ENCODE results near the gene PCYT2. TPM values are rescaled to one million over a fixed set of nuclear protein-coding genes. Genes with fewer than 3 reads are reported as not detected.

The PCYT2 gene
- total RNA-seq, 4 donors from 2014 or later, result 23.7 to 34.2 (median 30.4) TPM

- H3K36me3 ChIP-seq, result peaks cover 61% of the 10 kb centered on the region
- TF ChIP-seq EP300 (IDR thresholded peaks at IDR 0.05), result no peak
- TF ChIP-seq POLR2A (IDR thresholded peaks at IDR 0.05), result no peak
Observed at GRCh38 chr17:81902023-81902652, 9.1 kb downstream of the PCYT2 start, which contains the start of gene NPB. Gene NPB, plus strand, starts transcription at chr17:81902238. Its CDS starts 40 bp downstream, at chr17:81902278.

GRCh38 chr17:81901167-81902022 lies 9.8 kb downstream of the PCYT2 start:
- peaks cover 17% of the 10 kb centered on the region for H3K4me1 ChIP-seq
- no peaks in the 10 kb centered on the region for H3K9me3 ChIP-seq
- no peaks in the 10 kb centered on the region for H3K27me3 ChIP-seq
- no peak for TF ChIP-seq EP300 (IDR thresholded peaks at IDR 0.05)
- H3K27ac ChIP-seq, result no peak overlapping the region
- peaks cover 60% of the 10 kb centered on the region for H3K36me3 ChIP-seq
- H3K4me3 ChIP-seq, result peak overlapping the region; percentile 54
- 92% methylated on average over 7 of the region's 21 CpGs for WGBS
- DNase-seq (ENCODE audit: low spot score in 2 of 2), result peak in 1 of 2 donors; percentile 53

More at GRCh38 chr17:81902023-81902652, 9.1 kb downstream of the PCYT2 start, which contains the start of gene NPB:
- DNase-seq (ENCODE audit: low spot score in 2 of 2), result no peak
- WGBS, result no CpG with 5 or more reads among the region's 79 CpGs
- Histone ChIP-seq H3K27ac (no peak within 1 kb of the TSS), H3K4me3 (peak within 1 kb of the TSS; percentile 54), H3K4me1 (peaks cover 17% of the 10 kb centered on the region), H3K9me3 (no peaks in the 10 kb centered on the region), H3K27me3 (no peaks in the 10 kb centered on the region)

DNA sequence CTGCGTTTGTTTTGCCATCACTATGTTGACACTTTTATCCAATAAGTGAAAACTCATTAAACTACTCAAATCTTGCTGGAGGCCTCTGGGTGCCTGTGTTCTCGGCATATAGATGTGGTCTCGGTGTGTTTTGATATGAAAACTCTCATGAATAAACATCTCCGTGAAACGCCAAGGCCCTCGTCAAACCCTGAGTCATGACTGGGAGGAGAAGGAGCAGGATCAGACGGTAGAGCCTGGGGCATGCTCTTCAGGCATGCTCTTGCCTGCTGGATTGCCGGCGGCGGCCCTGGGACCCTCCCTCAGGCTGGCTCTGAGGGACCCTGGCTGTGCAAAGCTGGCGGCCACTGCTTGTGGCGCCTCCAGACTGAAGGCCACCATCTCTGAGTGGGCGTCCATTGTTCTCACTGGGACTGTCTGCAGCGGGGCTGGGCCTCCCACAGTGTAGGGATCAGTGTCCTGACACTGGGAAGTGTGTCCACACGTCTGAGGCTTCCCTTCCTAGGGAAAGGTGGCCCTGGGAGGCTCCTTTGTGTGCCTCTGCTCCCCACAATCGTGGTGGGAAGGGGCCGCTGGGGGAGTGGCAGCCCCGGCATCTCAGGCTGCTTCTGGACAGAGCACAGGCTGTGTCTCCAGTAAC lies 10.9 kb downstream of the PCYT2 start:
- H3K27ac ChIP-seq, result no peak overlapping the region
- peaks cover 61% of the 10 kb centered on the region for H3K36me3 ChIP-seq
- TF ChIP-seq EP300 (IDR thresholded peaks at IDR 0.05) (no peak), POLR2A (IDR thresholded peaks at IDR 0.05) (no peak), POLR2AphosphoS5 (IDR thresholded peaks at IDR 0.05) (no peak)
- TF ChIP-seq, protein P1, sequence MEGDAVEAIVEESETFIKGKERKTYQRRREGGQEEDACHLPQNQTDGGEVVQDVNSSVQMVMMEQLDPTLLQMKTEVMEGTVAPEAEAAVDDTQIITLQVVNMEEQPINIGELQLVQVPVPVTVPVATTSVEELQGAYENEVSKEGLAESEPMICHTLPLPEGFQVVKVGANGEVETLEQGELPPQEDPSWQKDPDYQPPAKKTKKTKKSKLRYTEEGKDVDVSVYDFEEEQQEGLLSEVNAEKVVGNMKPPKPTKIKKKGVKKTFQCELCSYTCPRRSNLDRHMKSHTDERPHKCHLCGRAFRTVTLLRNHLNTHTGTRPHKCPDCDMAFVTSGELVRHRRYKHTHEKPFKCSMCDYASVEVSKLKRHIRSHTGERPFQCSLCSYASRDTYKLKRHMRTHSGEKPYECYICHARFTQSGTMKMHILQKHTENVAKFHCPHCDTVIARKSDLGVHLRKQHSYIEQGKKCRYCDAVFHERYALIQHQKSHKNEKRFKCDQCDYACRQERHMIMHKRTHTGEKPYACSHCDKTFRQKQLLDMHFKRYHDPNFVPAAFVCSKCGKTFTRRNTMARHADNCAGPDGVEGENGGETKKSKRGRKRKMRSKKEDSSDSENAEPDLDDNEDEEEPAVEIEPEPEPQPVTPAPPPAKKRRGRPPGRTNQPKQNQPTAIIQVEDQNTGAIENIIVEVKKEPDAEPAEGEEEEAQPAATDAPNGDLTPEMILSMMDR (IDR thresholded peaks at IDR 0.05), result no peak
- peak in 1 of 2 donors; percentile 58 for DNase-seq (ENCODE audit: low spot score in 2 of 2)
- WGBS, result 68% methylated on average over 11 of the region's 18 CpGs
- H3K4me1 ChIP-seq, result peaks cover 17% of the 10 kb centered on the region
- no peaks in the 10 kb centered on the region for H3K9me3 ChIP-seq
- no peak overlapping the region for H3K4me3 ChIP-seq
- H3K27me3 ChIP-seq, result no peaks in the 10 kb centered on the region

DNA sequence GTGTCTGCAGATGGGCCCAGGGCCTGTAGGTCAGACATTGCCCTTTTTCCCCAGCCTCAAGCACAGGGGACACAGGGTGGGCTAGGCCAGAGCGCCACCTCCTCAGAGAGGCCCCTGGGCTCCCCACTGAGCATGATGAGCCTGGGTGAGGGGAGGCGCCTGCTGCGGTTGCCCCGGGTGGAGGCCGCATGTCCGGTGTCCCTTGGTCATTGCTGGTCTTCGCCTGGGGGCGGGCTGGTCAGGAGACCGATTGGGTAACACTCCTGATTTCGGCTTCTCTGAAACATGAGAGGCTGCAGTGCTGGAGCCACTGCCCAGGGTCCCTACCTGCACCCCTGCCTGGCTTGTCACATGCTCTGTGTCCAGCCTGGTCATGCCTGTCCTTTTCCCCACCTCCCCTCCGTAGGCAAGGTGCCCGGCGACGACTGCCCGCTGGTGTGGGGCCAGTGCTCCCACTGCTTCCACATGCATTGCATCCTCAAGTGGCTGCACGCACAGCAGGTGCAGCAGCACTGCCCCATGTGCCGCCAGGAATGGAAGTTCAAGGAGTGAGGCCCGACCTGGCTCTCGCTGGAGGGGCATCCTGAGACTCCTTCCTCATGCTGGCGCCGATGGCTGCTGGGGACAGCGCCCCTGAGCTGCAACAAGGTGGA lies 11.6 kb downstream of the PCYT2 start:
- H3K4me3 ChIP-seq, result no peak overlapping the region
- TF ChIP-seq POLR2A (IDR thresholded peaks at IDR 0.05) (no peak), EP300 (IDR thresholded peaks at IDR 0.05) (no peak), POLR2AphosphoS5 (IDR thresholded peaks at IDR 0.05) (no peak)
- TF ChIP-seq, protein P1 (IDR thresholded peaks at IDR 0.05), result no peak
- peaks cover 17% of the 10 kb centered on the region for H3K4me1 ChIP-seq
- H3K36me3 ChIP-seq, result peaks cover 62% of the 10 kb centered on the region
- WGBS, result 94% methylated on average over 22 of the region's 22 CpGs
- no peaks in the 10 kb centered on the region for H3K27me3 ChIP-seq
- no peak overlapping the region for H3K27ac ChIP-seq
- no peaks in the 10 kb centered on the region for H3K9me3 ChIP-seq
- DNase-seq (ENCODE audit: low spot score in 2 of 2), result peak in 1 of 2 donors; percentile 60

- WGBS, result 76% methylated on average over 3 of the region's 9 CpGs
- Histone ChIP-seq H3K27ac (no peak overlapping the region), H3K4me1 (peaks cover 17% of the 10 kb centered on the region), H3K27me3 (no peaks in the 10 kb centered on the region), H3K36me3 (peaks cover 62% of the 10 kb centered on the region), H3K4me3 (no peak overlapping the region), H3K9me3 (no peaks in the 10 kb centered on the region)
- TF ChIP-seq EP300 (IDR thresholded peaks at IDR 0.05) (no peak), POLR2A (IDR thresholded peaks at IDR 0.05) (no peak), POLR2AphosphoS5 (IDR thresholded peaks at IDR 0.05) (no peak)
- TF ChIP-seq, protein P1 (IDR thresholded peaks at IDR 0.05), result no peak
- no peak for DNase-seq (ENCODE audit: low spot score in 2 of 2)
Observed at GRCh38 chr17:81898885-81899284, 12.3 kb downstream of the PCYT2 start.
